Left forelimb (tissue), 1 donor: Measurements from ENCODE around the gene JAK1.

ENCODE experiments used
- DNase-seq: peaks from one replicate; pipeline ENCODE4 v3.0.0-alpha.2; 2018; ENCODE audit warnings: low spot score

The JAK1 gene

DNA sequence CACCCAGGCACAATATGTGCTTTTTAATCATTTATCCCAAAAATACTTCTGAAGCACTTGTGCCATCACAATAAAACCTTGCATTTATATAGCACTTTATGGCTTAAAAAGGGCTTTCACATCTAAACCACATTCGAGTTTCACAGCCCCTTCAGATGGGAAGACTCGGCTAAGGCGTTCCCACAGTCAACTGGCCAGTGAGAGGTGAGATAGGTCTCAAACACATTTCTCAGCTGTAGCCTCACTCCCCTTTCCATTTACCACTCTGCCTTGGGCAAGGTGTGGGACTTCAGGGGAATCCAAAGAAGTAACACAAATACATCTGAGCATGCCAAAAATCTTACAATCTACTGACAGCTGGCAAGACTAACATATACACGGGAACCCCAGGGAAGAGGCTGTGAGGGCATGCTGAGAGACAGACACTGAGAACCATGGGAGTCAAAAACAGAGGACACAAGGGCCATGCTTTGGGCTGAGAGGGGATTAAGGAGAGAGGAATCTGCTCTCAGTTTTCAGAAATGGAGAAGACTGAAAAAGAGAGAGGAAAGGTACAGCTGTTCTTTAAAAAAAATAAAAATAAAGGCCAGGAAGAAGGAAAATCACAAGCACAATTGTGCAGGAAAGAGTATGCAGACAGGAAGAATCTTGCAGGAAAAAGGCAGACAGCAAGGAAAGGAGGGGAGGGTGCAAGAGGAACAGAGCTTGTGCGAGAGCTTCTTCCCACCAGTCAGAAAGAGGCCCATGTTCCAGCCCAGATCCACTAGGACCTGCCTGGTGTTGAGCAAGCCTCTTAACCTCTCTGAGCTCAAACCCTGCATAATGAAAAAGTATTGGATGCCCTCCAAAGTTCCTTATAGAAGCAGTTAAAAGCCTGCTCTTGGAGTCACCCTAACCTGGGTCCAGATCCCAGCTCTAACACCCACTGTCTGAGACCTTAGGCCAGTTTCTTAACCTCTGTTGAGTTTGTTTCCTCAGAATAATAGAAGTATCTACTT is 73.5 kb downstream of the JAK1 start:
- no peak for DNase-seq

DNA sequence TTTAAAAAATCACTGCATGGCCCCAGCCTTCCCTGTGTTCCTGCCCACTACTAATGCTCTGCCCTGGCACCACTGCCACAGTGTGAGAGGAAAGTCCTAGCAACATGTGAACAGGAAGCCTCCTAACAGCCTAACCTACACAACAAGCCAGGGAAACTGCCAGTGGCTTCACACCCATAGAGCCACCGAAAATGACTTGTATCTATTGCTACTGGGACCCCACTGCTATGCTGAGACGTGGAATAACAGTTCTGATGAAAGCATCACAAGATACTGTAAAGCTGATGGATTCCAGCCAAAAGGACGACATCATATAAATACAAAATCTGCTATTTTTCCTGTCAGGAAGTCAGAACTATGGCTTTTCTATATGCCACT is 74.9 kb downstream of the JAK1 start:
- DNase-seq = no peak

DNA sequence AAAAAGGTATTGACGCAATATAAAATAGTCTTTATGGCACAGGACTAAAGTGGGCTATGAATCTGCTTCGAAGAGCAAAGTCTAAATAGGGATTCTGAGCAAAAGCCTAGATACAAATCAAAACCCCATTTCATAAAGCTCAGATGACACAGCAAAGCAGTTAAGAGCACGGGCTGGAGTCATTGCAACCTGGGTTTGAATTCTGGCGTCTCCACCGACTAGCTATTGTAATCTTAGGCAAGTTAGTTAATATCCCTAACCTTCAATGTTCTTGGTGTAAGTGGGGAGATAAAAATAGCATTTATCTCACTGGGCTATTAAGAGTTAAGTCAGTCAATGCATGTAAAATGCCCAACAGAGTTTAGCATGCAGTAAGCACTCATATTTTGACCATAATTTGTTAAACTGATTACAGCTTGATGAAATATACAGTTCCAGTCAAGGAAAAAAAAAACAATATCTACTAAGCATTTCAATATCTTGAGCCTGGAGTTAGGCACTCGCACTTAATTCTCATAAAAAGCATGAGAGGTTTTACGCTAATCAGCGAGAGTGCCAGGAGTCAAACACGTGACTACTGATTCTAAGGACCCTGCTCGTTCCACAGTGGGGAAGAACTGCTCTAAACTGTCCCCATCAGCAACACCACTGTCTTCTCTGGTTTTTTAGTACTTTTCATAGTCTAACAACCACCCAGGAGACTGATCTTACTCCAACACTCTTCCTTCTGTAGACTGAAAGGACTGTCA is 75.5 kb downstream of the JAK1 start:
- DNase-seq = no peak

DNA sequence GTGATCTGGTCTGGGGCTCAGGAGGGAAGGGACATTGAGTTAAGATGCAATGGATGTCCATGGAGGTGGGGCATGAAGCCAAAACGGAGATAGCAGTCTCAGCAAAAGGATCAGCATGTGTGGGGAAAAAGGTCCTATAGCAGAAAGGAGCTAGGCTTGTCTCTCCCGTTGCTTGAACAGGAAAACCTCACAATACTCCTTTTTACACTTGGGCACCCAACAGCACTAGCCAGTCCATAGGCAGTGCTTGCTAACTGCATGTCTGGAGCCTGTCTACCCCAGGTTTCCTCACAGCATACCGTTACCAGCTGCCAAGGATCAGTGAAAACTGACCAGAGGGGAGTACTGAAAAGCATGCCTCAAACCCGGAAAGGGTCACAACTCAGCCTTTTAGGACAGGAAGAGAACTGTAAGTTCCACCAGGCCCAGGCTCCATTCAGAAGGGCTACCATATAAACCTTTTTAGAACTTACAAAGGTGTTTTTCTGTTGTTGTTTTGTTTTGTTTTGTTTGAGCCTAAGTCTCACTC is 78.6 kb downstream of the JAK1 start:
- DNase-seq = no peak

DNA sequence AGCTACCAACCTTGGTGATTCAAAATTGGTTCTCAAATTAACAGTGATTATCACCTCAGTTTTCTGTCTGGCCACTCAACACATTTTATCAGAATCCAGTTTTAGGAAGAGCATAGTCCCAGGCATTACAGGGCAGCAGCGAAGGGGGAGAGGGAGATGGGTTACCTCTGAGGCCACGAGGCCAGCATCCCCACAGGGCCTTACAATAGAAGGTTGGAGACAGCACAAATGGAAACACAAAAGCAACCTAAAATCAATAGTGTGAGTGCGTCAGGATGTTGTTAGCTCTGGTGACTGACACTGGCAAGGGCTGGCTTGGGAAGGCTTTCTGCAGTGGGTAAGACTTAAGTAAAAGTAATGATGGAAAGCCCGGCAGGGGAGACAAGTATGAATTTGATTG is 79.5 kb downstream of the JAK1 start:
- no peak for DNase-seq

DNA sequence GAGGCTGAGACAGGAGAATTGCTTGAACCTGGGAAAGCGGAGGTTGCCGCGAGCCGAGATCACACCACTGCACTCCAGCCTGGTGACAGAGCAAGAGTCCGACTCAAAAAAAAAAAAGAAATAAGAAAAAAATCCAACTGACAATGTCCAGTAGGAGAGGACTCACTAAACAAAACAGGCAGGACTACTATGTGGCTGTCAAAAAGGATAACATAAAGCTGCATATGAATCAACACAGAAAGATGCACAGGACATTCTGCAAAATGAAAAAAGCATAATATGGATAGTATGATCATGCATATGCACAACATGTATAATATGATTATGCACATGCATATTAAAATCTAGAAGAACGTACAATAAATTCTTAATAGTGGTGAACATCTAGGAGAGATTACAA is 80.7 kb downstream of the JAK1 start:
- no peak for DNase-seq

DNA sequence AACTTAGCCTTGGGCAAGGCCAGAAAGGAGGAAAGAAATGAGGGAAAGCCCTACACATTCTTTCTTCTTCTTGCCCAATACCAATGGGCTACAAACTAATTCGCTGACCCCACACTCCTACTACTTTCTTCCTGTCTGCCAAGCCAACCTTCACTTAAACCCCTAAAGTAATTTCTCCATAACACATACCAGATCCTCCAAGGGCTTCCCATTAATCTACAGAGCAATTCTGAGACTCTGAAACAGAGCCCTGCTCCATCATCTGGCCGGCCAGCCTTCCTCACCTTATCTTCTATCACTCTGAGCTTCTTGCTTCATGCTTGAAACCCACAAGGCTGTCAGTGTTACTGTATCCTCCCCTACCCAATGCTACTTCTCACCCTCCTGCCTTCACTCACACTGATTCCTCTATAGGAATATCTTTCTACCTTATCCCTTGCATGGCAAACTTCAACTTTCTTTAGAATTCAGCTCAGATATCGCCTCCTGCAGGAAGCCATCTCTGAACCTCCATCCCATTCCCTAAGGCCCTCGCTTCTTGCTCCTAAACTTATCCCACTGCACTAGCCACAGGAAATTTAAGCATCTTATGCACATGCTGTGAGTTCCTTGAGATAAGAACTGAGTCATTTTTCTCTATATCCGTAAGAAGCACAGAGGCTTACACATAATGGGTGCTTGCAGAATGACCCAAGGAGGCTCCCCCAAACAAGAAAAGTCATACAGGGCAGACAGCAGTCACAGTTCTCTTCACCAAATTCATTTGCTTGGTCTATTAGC is 81.9 kb downstream of the JAK1 start:
- no peak for DNase-seq

DNA sequence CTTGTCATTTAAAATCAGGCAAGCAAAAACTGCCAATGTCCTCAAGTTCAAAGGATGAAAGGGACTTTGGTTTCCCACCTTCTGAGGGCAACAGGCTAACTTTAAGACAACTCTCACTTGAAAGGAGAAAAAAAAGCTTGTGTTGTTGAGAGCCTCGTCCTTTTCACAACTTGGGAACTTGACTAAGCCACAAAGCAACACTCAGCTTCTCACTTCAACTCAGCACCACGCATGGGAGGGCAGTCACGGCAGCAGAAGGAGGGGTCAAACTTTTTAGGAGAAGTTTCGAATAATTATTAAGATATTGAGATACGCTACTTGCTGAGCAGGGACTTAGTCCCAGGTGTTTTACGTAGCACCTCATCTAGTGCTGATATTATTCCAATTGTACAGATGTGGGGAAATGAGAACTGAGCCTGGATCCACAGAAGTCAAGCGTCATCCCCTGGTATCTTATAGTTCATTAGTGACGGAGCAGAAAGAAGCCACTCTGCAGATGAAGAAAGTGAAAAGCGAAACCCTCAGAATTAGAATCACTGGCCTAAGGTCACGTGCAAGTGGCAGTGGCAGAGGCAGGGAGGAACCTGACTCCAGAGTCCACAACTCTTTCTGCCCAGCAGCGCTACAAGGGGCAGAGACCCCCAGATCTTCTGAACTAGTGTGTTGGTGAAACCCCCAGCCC is 83.6 kb downstream of the JAK1 start:
- DNase-seq = no peak

DNA sequence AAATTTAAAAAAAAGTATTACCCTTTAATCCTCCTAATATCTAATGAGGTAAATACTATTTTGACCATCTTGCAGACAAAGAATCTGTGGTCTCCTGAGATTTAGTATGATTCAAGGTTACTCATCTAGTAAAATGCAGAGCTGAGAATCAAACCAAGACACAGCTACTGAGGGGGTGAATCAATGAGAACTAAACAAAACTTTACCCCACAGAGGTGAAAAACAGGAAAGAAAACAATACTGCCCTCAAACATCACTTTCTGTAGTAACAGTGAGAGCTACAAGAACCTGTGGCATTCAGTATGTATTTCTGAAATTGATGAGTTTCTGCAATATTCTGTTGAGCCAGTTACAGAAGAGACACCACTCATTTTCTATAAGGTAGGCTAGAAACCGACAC is 85.1 kb downstream of the JAK1 start:
- DNase-seq = no peak

DNA sequence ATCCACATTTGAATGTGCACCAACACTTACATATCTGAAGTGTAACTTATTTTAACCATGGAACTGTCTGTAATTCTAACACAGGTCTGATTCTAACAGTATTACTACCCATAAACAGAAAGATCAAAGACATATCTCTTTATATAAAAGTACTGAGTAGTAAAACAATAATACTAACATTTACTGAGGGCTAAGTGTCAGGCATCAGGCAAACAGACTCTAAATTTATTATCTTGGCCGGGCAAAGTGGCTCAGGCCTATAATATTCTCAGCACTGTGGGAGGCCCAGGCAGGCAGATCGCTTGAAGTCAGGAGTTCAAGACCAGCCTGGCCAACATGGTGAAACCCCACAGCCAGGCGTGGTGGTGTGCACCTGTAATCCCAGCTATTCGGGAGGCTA is 85.9 kb downstream of the JAK1 start:
- no peak for DNase-seq

DNA sequence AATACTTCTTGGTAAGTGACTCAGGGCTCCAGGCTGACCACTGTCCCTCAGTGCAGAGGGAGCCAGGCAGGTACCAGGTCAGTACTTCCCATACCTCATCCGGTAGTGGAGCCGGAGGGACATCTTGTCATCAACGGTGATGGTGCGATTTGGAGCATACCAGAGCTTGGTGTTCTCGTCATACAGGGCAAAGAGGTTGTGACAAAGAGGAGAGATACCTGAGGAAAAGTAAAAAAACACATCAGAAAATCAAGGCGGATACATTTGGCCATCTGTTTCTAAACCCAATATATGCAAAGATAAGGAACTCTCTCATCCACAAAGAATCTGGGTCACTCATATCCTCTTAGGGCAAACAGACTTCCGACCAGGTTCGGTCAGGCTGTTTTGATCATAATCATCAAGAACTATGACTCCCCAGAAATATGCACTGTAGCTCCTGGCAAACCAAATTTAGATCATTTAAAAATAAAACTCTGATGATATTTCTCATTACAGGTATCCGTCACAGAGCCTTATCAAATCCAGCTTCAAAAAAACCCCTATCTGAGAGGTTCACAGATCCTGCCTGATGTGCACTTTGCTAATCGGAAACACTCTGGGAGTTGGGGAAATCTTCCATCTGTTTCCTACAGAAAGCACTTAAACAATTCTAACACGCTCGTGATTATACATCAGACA is 87.3 kb downstream of the JAK1 start:
- no peak for DNase-seq

DNA sequence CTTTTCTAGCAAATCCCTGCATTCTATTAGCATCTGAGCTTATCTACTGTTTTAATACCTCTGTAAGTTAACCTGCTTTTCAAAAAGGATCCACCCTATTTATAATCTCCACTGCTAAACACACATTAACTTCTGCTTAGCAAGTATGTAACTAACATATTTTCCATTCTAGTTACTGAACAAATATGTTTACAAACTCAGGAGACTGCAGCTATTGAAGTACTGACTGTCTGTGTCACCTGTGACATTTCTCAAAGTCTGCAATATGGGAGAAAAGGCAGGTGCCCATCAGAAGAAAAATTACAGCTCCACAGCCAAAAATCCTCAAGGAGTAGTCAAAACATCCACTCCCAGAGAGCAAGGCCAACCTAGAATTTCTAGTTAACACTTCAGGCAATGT is 88.3 kb downstream of the JAK1 start:
- no peak for DNase-seq

DNA sequence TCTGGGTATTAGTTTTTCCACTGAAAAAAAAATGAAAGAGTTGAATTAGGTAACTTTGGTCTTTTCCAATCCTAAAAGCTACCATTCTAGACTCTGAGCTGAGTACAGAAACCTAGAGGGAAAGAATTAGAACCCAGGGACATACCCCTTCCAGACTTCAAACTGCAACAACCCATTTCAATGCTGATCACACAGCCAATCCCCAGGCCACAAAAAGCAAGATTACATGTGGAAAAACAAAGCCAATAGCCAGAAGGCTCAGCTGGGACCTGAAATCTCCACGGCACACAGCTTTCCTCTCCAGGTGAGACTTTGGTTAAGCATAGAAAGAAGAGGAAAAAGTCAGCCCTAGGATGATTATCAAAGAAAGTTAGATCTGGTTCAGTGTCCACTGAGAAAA is 88.8 kb downstream of the JAK1 start:
- no peak for DNase-seq

DNA sequence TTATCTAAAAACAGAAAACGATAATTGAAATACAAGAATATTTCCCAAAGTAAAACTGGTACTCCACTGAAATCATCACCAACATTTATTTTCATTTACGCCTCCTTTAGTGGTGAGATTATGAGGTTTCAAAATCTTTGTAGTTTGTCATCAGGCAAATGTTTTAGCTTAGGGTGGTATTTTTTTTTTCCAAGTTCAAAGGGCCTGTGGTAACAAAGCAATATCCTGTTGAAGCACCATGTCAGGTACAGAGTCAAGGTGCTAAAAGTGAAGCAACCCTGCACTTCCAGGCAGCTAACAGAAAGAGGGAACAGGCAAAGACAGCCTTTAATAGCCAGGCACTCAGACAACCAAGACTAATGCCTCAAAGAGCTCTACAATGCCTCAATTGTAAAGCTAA is 89.2 kb downstream of the JAK1 start:
- DNase-seq = no peak

DNA sequence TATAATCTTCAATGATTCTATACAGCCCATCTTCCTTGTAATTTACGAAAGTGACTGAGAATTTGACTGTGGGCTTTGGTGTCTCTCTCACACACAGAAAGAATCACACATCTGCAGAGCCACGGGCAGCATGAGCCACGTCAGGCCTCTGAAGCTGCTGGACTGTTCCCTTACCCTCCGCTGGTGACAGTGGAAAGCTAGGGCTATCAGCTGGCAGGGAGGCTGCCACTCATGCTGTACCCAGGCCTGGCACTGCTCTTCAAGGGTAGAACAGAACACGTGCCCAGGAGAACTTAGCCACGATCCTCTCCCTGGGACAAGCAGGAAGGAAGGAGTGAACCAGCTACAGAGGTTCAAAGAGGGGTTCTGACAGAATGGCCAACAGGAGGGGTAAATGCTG is 90.7 kb downstream of the JAK1 start:
- DNase-seq = no peak

DNA sequence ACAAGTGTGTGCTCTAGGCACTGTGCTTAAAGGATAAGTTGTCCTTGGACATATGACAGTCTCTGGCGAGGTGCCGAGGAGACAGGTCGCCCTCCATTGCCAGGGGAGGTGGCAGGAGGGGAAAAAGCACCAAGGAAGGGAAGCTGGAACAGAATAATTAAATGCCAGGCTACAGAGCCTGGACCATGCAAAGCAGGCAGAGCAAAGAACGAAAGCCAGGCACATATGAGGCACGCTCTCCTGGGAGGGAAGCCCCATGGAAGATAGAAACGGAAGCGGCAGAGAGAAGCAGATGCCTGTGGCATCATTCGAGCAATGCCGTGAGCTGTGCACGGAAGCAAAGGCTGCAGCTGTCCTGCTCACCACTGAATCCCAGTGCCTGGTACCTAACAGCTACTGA is 91.2 kb downstream of the JAK1 start:
- DNase-seq = no peak

DNA sequence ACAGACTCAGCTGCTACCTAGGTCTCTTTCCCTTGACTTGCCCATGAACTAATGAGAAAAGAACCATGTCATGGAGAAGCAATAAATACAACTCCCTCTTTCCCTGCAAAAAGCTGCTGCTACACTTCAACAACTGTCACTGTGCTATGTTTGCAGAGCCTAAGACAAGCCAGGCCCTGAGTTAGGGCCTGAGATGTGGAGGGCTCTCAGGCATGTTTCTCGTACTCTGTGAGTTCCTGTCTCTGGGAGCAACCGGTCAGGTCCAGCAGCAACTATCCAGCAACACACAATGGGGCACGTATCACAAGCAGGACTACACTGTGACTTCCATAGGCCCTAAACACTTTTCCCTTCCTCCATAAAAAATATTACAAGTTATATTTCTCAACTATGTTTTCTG is 91.7 kb downstream of the JAK1 start:
- DNase-seq = no peak

DNA sequence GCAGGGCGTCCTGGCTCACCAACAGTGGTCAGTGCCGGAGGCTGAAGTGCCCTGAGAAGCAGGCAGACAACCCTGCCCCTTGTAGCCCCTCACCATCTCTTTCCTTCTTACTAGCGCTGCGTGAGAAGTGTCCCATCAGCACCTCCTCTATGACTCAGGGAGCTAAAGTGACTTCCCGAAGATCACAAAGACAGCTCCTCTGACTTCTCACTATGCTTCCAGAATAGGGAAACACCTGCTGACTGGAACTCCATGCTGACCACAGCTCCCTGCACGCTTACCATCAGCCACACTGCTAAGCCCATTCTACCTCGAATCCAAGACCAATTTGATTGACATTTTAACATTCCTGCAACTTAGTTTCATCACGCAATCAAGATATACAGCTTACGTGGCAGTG is 92.8 kb downstream of the JAK1 start:
- DNase-seq = no peak

DNA sequence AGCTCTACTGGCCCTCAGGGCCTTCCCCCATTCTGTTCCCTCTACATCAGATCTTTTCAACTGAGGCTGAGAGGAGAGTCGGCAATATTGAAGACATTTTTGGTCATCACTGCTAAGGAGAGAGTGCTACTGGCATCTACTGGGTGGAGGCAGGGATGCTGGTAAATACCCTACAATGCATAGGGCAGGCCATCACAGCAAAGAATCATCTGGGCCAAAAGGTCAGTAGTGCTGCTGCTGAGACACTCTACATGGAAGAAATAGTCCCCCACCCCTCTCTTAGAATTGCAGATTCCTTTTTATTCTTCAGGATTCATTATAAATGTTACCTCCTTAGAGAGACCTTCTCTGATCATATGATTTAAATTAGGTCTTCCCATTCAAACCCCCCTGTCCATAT is 94.3 kb downstream of the JAK1 start:
- DNase-seq = no peak

DNA sequence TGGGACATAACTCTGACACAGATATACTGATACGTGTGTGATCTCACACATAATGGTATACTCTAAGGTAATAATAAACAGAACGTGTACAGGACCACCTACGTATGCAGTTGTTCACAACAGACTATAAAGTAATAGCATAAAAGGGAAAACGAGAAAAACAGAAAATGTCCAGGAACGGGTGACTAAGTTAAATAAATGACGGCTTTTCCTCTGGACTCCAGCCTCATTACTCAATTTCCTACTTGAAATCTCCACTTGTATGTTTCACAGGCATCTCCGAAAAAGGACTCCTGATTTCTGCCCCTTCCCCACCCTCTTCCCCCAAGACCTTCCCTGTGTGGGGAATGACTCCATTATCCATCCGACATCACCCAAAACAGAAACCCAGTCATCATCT is 95.1 kb downstream of the JAK1 start:
- DNase-seq = no peak

DNA sequence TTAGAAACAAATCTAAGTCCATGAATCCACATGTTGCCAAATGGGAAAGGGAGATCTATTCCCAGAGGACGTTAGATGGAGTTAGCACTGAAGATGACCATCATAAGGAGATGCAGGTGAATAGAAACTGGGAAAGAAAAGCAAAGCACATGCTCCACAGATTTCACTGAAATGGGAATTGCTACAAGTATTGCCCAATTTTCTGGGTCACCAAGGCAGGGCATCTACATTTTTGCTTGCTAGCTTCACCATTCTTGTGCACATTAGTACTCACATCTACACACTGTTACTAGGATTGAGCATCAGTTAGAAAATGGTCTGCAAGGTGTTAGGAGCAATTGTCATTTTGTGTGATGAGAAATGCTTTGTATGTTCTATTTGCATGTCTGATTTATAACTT is 99.1 kb downstream of the JAK1 start:
- no peak for DNase-seq
